Measurements from ENCODE around the gene KANSL1.

- TF ChIP-seq CTCF (IDR thresholded peaks at IDR 0.05) (no peak), POLR2A (IDR thresholded peaks at IDR 0.05) (no peak), POLR2AphosphoS5 (IDR thresholded peaks at IDR 0.05) (no peak)
Observed at GRCh38 chr17:46182961-46183360, 10.3 kb downstream of the KANSL1 start.

All from gastroesophageal sphincter (tissue), 3 donors.